NCI-H128 (cell line): ENCODE results near the gene SPECC1L.
"Not testable (repeated sequence)": the region's sequence is repeated elsewhere in the genome, so short reads cannot be mapped to it uniquely, and the experiment has no call there.

Experiments used
- DNase-seq: peaks from one replicate; lab custom pipeline; 2025; ENCODE audit not compliant: unreplicated experiment; lab: John Stamatoyannopoulos, UW

Gene SPECC1L

GRCh38 chr22:24270556-24271385 lies at the start of gene SPECC1L:
Gene SPECC1L (plus strand): TSS chr22:24270831. CDS start chr22:24302232, 31,401 bp downstream.
- peak; percentile 66 for DNase-seq

GRCh38 chr22:24224468-24224867 lies 46.2 kb upstream of the SPECC1L start:
- DNase-seq: no peak

DNA sequence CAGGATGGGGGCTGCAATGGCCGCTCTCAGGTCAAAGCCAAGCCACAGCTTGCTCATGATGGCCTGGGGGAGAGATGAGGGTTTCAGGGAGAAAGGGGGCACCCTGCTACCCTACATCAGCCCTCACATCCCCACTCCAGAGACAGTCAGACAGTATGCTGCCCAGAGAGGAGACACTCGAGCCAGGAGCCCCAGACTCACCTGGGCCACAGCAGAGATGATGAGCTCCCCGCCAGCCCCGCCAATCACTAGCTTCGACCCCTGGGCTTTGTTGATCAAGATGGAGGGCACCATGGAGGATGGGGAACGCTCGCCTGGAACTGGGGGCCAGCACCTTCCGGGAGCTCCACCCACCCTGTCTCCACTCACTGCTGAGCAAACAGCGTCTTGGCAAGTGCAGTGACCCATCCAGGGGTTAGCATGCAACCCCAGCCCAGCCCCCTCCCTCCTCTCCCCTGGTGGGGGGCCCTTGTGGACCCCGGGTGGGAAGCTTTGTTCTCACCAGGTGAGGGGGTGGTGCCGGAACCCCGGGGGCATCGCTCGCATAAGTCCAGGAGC lies 45.5 kb upstream of the SPECC1L start:
- DNase-seq: no peak

- DNase-seq: no peak
Observed at GRCh38 chr22:24225951-24226350, 44.7 kb upstream of the SPECC1L start.

DNA sequence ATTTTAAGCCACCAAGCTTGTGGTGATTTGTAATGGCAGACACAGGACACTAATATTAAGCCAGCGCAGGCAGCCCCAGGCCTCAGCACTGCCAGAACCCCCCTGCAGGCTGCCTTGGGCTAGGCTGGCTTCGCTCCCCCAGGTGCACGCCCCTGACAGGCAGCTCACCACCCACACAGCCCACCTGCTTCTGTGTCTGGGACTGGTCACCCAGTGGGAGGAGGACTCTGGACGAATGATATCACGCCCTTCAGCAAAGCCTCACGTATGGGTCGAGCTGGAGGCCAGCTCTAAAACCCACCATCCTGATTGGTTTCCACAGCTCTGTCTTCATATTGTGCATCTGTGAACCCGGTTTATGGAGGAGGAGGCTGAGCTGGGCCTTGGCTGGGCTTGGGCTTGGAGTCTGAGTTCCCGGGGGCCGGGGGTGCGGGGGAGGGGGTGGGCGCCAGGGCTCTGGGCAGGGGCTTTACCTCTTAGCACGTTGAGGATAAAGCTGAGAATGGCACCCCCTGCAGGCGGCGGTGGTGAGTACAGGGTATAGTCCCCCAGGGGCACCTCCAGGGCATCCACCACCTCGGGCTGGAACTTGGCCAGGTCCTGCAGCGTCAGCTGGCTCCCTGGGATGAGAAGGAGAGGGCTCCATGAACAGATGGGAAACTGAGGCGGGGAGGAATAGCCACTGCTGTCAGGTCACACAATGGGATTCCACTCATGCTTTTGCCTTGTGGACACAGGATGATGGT lies 39.5 kb upstream of the SPECC1L start:
- DNase-seq: no peak

DNA sequence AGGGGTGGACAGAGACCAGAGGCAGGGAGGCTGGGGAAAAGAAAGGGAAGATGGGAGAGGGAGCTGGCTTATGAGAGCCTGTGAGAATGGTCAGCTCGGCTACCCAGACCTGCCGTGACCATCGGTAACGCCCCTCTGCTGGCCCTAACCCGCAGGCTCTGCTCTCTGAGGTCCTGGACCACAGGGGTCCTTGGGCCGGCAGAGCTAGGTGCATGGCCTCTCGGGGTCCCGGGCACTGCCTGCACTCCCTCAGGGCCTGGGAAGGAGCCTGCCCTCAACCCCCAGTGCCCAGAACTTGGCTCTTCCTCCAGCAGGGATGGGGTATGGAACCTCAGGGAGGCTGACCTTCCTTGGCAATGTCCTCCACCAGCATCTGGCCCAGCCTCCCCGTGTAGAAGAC lies 38.9 kb upstream of the SPECC1L start:
- no peak for DNase-seq

GRCh38 chr22:24232124-24232523 lies 38.5 kb upstream of the SPECC1L start:
- DNase-seq: no peak

DNA sequence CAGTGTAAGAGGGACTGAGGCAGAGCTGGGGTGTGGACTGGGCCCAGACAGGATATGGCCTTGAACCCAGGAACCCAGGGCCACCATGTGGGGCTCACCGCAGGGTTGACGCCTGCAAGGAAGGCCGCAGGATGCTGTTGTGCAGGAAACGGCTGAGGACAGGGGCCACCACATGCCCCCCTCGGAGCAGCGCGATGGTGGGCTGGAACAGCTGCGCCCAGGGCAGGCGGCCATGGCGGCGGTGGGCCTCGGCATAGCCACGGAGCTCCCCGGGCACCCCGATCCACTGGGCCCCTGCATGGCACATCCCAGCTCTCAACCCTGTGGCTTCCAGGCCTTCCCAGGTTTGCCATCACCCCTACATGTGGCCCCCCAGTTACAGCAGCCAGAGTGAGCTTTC lies 37.9 kb upstream of the SPECC1L start:
- DNase-seq: no peak

- DNase-seq: no peak
Observed at GRCh38 chr22:24233235-24233634, 37.4 kb upstream of the SPECC1L start.

DNA sequence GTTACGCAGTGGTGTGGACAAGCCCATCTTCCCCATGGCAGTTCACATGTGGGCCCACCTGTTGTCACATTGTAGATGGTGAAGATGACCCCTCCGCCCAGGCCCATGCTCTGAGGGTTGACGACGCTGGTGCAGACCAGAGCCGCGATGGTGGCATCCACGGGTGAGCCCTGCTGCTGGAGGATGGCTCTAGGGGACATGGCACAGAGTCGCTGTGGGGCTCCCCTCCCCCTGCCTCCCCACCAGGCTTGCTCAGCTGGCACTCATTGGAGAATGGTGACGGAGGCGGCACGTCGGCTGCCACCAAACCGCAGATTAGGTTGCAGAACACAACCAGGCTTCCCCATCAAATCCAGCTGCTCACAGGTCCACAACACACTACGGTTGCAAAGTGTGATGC lies 36.8 kb upstream of the SPECC1L start:
- DNase-seq: no peak

DNA sequence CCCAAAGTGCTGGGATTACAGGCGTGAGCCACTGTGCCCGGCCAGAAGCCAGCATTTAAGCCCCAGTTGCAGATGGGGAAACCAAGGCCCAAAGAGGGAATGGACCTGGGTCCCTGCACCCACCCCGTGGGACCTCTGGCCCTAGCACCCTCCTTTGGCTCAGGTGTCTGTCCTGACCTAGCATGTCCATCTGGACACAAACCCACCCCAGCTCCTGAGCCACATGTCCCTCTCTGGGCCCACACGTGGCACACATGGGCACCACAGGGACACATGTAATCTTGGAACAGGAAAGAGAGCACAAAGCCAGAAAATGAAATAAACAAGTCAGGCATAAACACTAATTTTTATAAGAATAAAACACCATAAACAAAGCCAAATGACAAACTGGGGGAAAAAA lies 35.3 kb upstream of the SPECC1L start:
- no peak for DNase-seq

DNA sequence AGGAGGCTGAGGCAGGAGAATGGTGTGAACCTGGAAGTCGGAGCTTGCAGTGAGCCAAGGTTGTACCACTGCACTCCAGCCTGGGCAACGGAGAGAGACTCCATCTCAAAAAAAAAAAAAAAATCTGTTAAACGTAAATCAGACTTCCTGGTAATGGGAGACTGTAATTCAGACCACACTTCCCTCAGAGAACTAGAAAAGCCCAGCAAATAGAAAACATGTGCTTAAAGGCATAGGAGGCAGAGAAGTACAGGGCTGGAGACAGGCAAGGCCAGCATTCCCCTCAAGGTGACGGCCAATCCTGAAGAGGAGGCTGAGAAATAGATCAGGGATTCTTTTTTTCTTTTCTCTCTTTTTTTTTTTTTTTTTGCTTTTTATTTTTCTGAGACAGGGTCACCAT lies 34.0 kb upstream of the SPECC1L start:
- no peak for DNase-seq

DNA sequence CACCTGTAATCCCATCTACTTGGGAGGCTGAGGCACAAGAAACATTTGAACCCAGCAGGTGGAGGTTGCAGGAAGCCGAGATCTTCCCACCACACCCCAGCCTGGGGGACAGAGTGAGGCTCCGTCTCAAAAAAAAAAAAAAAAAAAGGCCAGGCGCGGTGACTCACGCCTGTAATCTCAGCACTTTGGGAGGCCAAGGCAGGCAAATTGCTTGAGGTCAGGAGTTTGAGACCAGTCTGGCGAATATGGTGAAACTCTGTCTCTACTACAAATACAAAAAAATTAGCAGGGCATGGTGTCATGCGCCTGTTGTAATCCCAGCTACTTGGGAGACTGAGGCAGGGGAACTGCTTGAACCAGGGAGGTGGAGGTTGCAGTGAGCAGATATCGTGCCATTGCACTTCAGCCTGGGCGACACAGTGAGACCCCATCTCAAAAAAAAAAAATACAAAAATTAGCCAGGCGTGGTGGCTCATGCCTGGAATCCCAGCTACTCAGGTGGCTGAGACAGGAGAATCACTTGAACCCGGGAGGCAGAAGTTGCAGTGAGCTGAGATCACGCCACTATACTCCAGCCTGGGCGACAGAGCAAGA lies 32.4 kb upstream of the SPECC1L start:
- DNase-seq: not testable (repeated sequence)

- DNase-seq: no peak
Observed at GRCh38 chr22:24240381-24240780, 30.2 kb upstream of the SPECC1L start.

DNA sequence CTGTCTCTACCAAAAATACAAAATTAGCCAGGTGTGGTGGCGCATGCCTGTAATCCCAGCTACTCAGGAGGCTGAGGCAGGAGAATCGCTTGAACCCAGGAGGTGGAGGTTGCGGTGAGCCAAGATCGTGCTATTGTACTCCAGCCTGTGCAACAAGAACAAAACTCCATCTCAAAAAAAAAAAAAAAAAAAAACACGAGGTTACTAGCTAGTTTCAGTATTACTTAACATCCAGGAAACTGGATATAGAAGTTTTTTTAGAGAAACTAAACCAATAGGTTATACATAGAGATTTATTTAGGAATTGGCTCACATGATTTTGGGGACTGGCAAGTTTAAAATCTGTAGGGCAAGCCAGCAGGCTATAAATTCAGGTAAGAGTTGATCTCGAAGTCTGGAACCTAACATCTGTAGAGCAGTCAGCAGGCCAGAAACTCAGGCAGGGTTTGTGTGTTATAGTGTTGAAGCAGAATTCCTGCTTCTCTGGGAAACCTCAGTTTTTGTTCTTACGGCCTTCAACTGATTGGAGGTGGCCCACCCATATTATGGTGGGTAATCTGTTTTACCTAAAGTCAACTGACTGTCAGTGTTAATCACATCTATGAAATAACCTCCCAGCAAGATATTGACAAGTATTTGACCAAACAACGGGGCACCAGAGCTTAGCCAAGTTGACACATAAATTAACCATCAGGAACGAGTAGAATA lies 29.5 kb upstream of the SPECC1L start:
- not testable (repeated sequence) for DNase-seq

- not testable (repeated sequence) for DNase-seq
Observed at GRCh38 chr22:24243417-24243816, 27.2 kb upstream of the SPECC1L start.

- DNase-seq: no peak
Observed at GRCh38 chr22:24244144-24244787, 26.4 kb upstream of the SPECC1L start.

DNA sequence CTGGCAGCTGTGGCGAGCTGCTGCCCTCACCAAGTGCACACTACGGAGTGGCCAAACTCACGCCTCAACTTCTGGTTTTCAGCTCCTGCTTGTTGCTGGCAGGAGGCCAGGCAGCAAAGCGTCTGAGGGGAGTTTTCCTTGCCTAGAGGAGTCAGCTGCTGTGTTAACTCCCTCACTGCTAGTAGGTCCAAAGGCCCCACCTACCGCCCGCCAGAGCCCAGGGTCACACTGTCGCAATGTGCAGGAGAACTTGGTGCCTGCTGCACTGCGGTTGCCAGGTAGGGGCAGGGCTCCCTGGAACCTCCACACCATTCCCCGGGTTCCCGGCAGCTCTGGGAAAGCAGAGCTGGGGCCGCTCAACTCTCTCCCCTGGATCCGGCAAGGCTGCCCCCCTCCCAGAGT lies 25.6 kb upstream of the SPECC1L start, which contains the start of gene GGT5:
Gene GGT5, minus strand, starts transcription at position 53 of the 402 bp plus-strand sequence. CDS start 357 bp downstream, outside the sequence.
- DNase-seq: not testable (repeated sequence)

GRCh38 chr22:24245584-24246561 lies 24.8 kb upstream of the SPECC1L start:
- DNase-seq: not testable (repeated sequence)
